ENCODE measurements around the gene ATXN10.

ATXN10 gene

DNA sequence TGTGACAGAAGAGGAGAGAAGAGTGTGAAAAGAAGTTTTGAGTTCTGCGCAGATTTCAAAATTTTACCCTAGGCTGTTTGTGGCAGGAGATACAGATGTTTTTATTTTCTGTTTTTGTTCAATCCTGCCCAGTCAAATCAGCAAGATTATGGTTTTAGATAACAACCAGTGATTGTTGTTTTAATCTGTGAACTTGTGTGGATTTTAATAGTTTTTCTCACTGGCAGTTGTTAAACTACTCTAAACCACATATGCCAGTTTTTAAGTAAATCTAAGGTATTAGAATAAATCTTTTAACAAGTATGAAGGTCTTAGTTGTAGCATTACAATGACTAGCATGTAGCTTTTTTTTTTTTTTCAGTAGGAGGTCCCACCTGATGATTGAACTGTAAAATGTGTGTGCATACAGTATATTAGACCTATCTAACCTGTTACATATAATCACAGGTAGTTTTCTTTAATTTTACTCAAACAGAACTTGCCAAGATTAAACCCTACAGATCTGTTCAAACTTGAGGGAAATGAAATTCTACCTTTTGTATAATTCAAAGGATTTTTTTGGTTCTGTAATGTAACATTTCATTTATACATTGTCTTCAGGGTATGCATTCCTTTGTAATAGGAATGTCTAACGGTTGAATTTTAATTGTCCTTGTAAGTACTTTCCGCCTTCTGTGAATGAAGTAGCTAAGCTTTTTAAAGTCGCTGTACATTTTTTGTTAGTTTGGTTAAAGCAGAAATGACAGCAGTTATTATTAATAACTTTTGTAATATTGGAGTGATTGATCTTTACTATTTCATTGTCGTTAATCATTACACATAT lies 13.3 kb downstream of the ATXN10 start:
- DNase-seq (ENCODE audit: low read depth, low spot score) = no peak
- H3K4me3 ChIP-seq (ENCODE audit: low read depth, low read length) = no peak overlapping the region
- TF ChIP-seq, protein P1, sequence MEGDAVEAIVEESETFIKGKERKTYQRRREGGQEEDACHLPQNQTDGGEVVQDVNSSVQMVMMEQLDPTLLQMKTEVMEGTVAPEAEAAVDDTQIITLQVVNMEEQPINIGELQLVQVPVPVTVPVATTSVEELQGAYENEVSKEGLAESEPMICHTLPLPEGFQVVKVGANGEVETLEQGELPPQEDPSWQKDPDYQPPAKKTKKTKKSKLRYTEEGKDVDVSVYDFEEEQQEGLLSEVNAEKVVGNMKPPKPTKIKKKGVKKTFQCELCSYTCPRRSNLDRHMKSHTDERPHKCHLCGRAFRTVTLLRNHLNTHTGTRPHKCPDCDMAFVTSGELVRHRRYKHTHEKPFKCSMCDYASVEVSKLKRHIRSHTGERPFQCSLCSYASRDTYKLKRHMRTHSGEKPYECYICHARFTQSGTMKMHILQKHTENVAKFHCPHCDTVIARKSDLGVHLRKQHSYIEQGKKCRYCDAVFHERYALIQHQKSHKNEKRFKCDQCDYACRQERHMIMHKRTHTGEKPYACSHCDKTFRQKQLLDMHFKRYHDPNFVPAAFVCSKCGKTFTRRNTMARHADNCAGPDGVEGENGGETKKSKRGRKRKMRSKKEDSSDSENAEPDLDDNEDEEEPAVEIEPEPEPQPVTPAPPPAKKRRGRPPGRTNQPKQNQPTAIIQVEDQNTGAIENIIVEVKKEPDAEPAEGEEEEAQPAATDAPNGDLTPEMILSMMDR (IDR thresholded peaks at IDR 0.05; ENCODE audit: low read depth, low read length) = no peak
- in situ Hi-C loops (cut with HindIII; ENCODE audit: low sequenced_read_pairs) = no loop called here

DNA sequence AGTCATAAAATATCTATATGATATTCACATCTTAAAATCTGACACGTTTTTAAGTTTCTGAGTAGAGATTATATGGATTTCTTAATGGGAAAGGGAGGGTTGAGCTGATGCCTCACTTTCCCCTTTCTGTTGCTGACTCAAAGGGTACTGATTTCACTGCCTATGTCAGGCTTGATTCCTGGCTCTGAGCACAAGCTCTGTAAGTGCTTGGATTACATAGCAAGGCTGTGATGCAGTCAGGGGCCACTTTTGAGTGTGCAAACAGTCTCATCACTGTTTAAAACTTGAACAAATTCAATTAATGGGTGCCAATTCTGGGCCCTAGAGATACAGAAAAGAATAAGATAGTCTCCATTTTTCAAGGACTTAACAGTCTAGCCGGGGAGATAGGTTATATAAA lies 14.4 kb downstream of the ATXN10 start:
- no peak for DNase-seq (ENCODE audit: low read depth, low spot score)
- TF ChIP-seq, protein P1 (IDR thresholded peaks at IDR 0.05; ENCODE audit: low read depth, low read length) = no peak
- H3K4me3 ChIP-seq (ENCODE audit: low read depth, low read length) = no peak overlapping the region
- in situ Hi-C loops (cut with HindIII; ENCODE audit: low sequenced_read_pairs) = no loop called here

DNA sequence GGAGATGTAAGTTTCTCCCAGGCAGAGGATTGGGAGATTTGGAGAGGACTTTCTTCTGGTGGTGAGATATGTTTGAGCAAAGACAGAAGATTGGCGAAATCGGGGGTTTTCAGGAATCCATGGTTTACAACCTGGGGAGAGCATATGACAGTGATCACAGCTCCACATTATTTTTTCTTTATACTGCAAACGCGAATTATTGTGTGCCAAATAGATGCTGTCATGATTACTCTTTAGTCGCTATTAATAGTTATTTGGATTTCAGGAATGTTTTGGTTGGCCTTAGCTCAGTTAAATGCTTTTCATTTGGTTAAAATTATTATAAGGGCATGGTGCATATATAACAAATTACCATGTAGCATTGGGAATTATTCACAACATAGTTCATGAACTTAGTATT lies 15.2 kb downstream of the ATXN10 start:
- in situ Hi-C loops (cut with HindIII; ENCODE audit: low sequenced_read_pairs) = no loop called here
- no peak for DNase-seq (ENCODE audit: low read depth, low spot score)
- H3K4me3 ChIP-seq (ENCODE audit: low read depth, low read length) = no peak overlapping the region
- TF ChIP-seq, protein P1 (IDR thresholded peaks at IDR 0.05; ENCODE audit: low read depth, low read length) = no peak

DNA sequence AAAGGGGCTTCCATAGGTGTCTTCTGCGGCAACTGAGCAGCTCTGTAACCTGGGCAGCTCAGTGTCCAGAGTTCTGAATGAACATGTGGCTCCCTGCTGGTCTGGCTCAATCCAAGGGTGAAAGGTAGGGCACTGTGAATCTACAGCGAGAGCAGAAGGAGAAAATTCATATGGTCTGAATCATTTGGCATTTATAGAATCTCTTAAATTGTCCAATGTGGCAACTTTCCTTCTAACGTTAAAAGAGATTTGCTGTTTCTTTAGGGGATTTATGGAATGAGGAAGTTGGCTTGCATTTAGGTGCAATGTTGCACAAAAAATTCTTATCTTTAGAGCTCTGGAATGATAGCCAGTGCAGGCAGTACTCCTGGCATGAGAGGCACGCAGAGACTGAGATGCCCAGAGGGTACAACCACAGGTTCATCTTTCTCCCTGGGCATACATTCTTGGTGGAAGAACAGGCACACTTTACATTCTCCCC lies 17.0 kb downstream of the ATXN10 start:
- TF ChIP-seq, protein P1 (IDR thresholded peaks at IDR 0.05; ENCODE audit: low read depth, low read length) = no peak
- H3K4me3 ChIP-seq (ENCODE audit: low read depth, low read length) = no peak overlapping the region
- DNase-seq (ENCODE audit: low read depth, low spot score) = peak; percentile 86
- in situ Hi-C loops (cut with HindIII; ENCODE audit: low sequenced_read_pairs) = no loop called here

DNA sequence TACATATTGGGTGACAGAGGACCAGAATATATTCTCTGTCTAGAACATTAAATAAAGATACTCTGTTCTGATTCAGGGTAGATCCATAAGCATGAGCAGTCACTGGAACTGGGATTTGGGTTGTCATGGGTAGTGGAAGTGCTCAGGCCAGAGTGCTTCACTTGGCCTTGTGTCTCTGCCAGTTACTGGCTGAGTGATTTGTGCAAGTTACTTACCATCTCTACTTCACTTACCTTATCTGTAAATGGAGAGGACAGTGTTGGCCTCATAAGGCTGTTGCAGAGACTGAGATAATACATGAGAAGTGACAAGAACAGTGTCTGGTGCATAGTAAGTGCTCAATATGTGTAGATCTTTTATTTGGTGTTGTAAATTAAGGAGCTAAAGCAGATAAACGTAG lies 17.6 kb downstream of the ATXN10 start:
- TF ChIP-seq, protein P1 (IDR thresholded peaks at IDR 0.05; ENCODE audit: low read depth, low read length) = no peak
- H3K4me3 ChIP-seq (ENCODE audit: low read depth, low read length) = no peak overlapping the region
- in situ Hi-C loops (cut with HindIII; ENCODE audit: low sequenced_read_pairs) = no loop called here
- no peak for DNase-seq (ENCODE audit: low read depth, low spot score)

DNA sequence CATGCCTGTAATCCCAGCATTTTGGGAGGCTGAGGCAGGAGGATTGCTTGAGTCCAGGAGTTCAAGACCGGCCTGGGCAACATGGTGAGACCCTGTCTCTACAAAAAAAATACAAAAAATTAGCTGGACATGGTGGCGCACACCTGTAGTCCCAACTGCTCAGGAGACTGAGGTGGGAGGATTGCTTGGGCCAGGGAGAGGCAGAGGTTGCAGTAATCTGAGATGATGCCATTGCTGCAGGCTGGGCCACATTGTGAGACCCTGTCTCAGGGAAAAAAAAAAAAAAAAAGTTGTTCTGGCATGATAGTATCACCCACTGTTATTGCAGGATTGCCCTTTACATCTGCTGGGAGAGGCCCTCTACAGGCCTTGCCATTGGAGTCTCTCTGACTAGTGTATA lies 18.4 kb downstream of the ATXN10 start:
- TF ChIP-seq, protein P1 (IDR thresholded peaks at IDR 0.05; ENCODE audit: low read depth, low read length) = no peak
- in situ Hi-C loops (cut with HindIII; ENCODE audit: low sequenced_read_pairs) = no loop called here
- DNase-seq (ENCODE audit: low read depth, low spot score) = no peak

More for the DNA sequence above, 18.4 kb downstream of the ATXN10 start:
- no peak overlapping the region for H3K4me3 ChIP-seq (ENCODE audit: low read depth, low read length)

All from astrocyte of the spinal cord (primary cell).